K562 (cell line): ENCODE results near the gene TBL2. TPM values are rescaled to one million over a fixed set of nuclear protein-coding genes. Genes with fewer than 3 reads are reported as not detected.

ENCODE experiments used
- CUX1 ChIP-seq: fragments of 200-800 bp; sonication (Bioruptor generic); IDR thresholded peaks from 2 replicates; pipeline ENCODE4 v1.6.1; 2016; ENCODE audit warnings: missing genetic modification characterization, missing compliant biosample characterization
- DIDO1 ChIP-seq: fragments of 450-650 bp; IDR thresholded peaks from 2 replicates; pipeline ENCODE4 v1.6.1; 2016; ENCODE audit warnings: low read depth, missing biosample characterization, missing genetic modification characterization
- E2F6 ChIP-seq, 2 experiments: IDR thresholded peaks; 2 replicates each; pipeline ENCODE4 v1.6.1; 2011; ENCODE audit warnings: borderline replicate concordance in 1 of 2, control low read depth in 1 of 2, low read depth in 1 of 2, low read length in 1 of 2, mild to moderate bottlenecking in 1 of 2, mixed read lengths in 1 of 2, moderate library complexity in 1 of 2; ENCODE audit not compliant: insufficient read depth in 1 of 2, insufficient read length in 1 of 2, poor library complexity in 1 of 2, severe bottlenecking in 1 of 2; ENCODE audit errors: extremely low read depth in 1 of 2
- ETV1 ChIP-seq: fragments of 450-650 bp; conservative IDR thresholded peaks from 2 replicates; pipeline ENCODE4 v1.6.1; 2016; ENCODE audit warnings: missing genetic modification characterization, control low read depth, low read depth, missing compliant biosample characterization
- MXD1 ChIP-seq: fragments of 250-450 bp; sonication (Bioruptor Pico); IDR thresholded peaks from 2 replicates; pipeline ENCODE4 v1.8.0; 2021; ENCODE audit warnings: borderline replicate concordance, mild to moderate bottlenecking, moderate library complexity; ENCODE audit not compliant: poor library complexity, severe bottlenecking
- MYC ChIP-seq, 2 experiments: fragments of 250-450 bp in 1 of 2; sonication (Bioruptor Pico) in 1 of 2; IDR thresholded peaks; 2 replicates each; pipeline versions ENCODE4 v1.5.1 to v1.6.1; 2012 to 2021; ENCODE audit warnings: low read depth in 2 of 2, borderline replicate concordance in 1 of 2, improper control_type of control experiment in 1 of 2, low read length in 1 of 2, mild to moderate bottlenecking in 1 of 2, moderate library complexity in 1 of 2
- NFATC3 ChIP-seq: fragments of 450-650 bp; IDR thresholded peaks from 2 replicates; pipeline ENCODE4 v1.6.1; 2017; ENCODE audit warnings: mild to moderate bottlenecking
- POLR3A ChIP-seq: IDR thresholded peaks from 2 replicates; pipeline ENCODE4 v1.6.1; 2011; ENCODE audit warnings: borderline replicate concordance, mild to moderate bottlenecking, moderate library complexity; ENCODE audit not compliant: insufficient read length, insufficient read depth; ENCODE audit errors: extremely low read depth
- RNF2 ChIP-seq: sonication (generic); IDR thresholded peaks from 2 replicates; pipeline ENCODE4 v1.6.1; 2016
- SMAD3 ChIP-seq: fragments of 450-650 bp; formaldehyde crosslinking; conservative IDR thresholded peaks from 2 replicates; pipeline ENCODE4 v1.4.0; 2020; ENCODE audit warnings: mild to moderate bottlenecking
- SNIP1 ChIP-seq: fragments of 450-650 bp; IDR thresholded peaks from 2 replicates; pipeline ENCODE4 v1.7.1; 2017; ENCODE audit warnings: low read depth, mild to moderate bottlenecking
- TOE1 ChIP-seq, 2 experiments: fragments of 450-650 bp in 1 of 2; sonication (generic) in 1 of 2; formaldehyde crosslinking in 1 of 2; IDR thresholded peaks; 2 replicates each; pipeline versions ENCODE4 v1.7.1 to v1.8.0; 2016 to 2022; ENCODE audit warnings: borderline replicate concordance in 2 of 2, mild to moderate bottlenecking in 2 of 2, antibody characterized with exemption in 1 of 2, inconsistent platforms in 1 of 2, low read depth in 1 of 2, missing genetic modification reagents in 1 of 2, moderate library complexity in 1 of 2
- USF1 ChIP-seq: sonication (generic); formaldehyde crosslinking; IDR thresholded peaks from 2 replicates; pipeline ENCODE4 v1.9.0; 2022; ENCODE audit warnings: mild to moderate bottlenecking, missing genetic modification reagents
- ZNF133 ChIP-seq: fragments of 250-450 bp; sonication (Bioruptor Pico); IDR thresholded peaks from 2 replicates; pipeline ENCODE4 v1.4.0; 2020; ENCODE audit warnings: mild to moderate bottlenecking
- ZZZ3 ChIP-seq: fragments of 450-650 bp; IDR thresholded peaks from 2 replicates; pipeline ENCODE4 v1.6.1; 2016; ENCODE audit warnings: antibody characterized with exemption, mild to moderate bottlenecking, moderate library complexity
- polyA plus RNA-seq, 8 experiments: library from polyadenylated mRNA; depleted of rRNA in 4 of 8; stranded (reverse) in 5 of 8; unstranded in 3 of 8; fragments of >200 nt; fragmentation: Nextera tagmentation in 2 of 8; fragmentation: Illumina TruSeq in 1 of 8; extraction: Ambion mirVana in 2 of 8; extraction: Trizol in 1 of 8; gene quantifications; 2 replicates each; pipeline versions ENCODE4 v1.2.1 to v1.2.3, GENCODE V29; 2011 to 2014; ENCODE audit warnings: inconsistent platforms in 1 of 8, missing spikeins in 1 of 8
- total RNA-seq, 7 experiments: library from RNA; depleted of rRNA in 6 of 7; stranded (reverse); fragments of >200 nt in 6 of 7; fragmentation: Illumina TruSeq in 2 of 7; extraction: Trizol in 2 of 7; gene quantifications; 2 replicates each; pipeline versions ENCODE4 v1.2.1 to v1.2.3, GENCODE V29; 2011 to 2021; ENCODE audit warnings: low replicate concordance in 1 of 7

TBL2 gene
- total and polyA plus RNA-seq, 9 of the 15 experiments (the other 6 are each of a cell fraction or from before 2014, with no cell fraction given), result 2.5 to 123 (median 49.2) TPM

- no peak for TF ChIP-seq CUX1
- TF ChIP-seq USF1 (CRISPR knock-in tag), result no peak
- no peak for TF ChIP-seq MXD1 (CRISPR knock-in tag)
- TF ChIP-seq ZZZ3, result no peak
- no peak for TF ChIP-seq POLR3A
- 0 out of 2 replicates have a peak, but pooled peaks have one; percentile 24 for TF ChIP-seq RNF2
- no peak for TF ChIP-seq ZNF133 (CRISPR knock-in tag)
- no peak for TF ChIP-seq SNIP1
- no peak for TF ChIP-seq DIDO1 (tag)
- TF ChIP-seq ETV1 (tag), result no peak
- no peak for TF ChIP-seq E2F6 (IDR thresholded peaks at IDR 0.05; ENCODE audit: borderline replicate concordance in 1 of 2, extremely low read depth in 1 of 2, insufficient read depth in 1 of 2, insufficient read length in 1 of 2, low read depth in 1 of 2, low read length in 1 of 2, poor library complexity in 1 of 2, severe bottlenecking in 1 of 2)
- no peak for TF ChIP-seq MYC (IDR thresholded peaks at IDR 0.05; ENCODE audit: low read depth, low read length)
- no peak for TF ChIP-seq MYC (CRISPR knock-in tag; IDR thresholded peaks at IDR 0.05; ENCODE audit: borderline replicate concordance, low read depth)
- TF ChIP-seq NFATC3, result no peak
- TF ChIP-seq TOE1 (IDR thresholded peaks at IDR 0.05; ENCODE audit: borderline replicate concordance), result no peak
- TF ChIP-seq TOE1 (CRISPR knock-in tag; IDR thresholded peaks at IDR 0.05; ENCODE audit: borderline replicate concordance, low read depth), result no peak
- no peak for TF ChIP-seq SMAD3 (CRISPR knock-in tag)
Observed at GRCh38 chr7:73526896-73527821, 51.2 kb downstream of the TBL2 start (continued).
